SK-N-SH (cell line): ENCODE data around the gene TCF12. TPM values are rescaled to one million over a fixed set of nuclear protein-coding genes. Genes with fewer than 3 reads are reported as not detected.

Experiments used
- CTCF ChIA-PET: fragments of 300-600, 350-600 bp; formaldehyde crosslinking; extraction: SDS; loops from one replicate; lab custom pipeline; 2021; lab: Yijun Ruan, JAX
- POLR2A ChIA-PET: fragments of 350-600 bp; sonication (Branson Sonifier 250); formaldehyde crosslinking; extraction: SDS; loops from one replicate; lab custom pipeline; 2020; ENCODE audit warnings: antibody characterized with exemption, inconsistent platforms; lab: Yijun Ruan, JAX
- DNase-seq: peaks from one replicate; pipeline ENCODE4 v3.0.0; 2012
- H2AFZ ChIP-seq: fragments of 200-600 bp; sonication (generic); 2 replicates; pipeline ENCODE4 v1.8.1; 2016; ENCODE audit warnings: antibody characterized with exemption, mild to moderate bottlenecking, low read depth
- H3F3A ChIP-seq: fragments of 200-600 bp; sonication (generic); replicated peaks from 2 replicates; pipeline ENCODE3; 2016; ENCODE audit warnings: antibody characterized with exemption, mild to moderate bottlenecking; ENCODE audit not compliant: insufficient read depth
- H3K27ac ChIP-seq, 2 experiments: fragments of 200-500 bp in 1 of 2; fragments of 200-600 bp in 1 of 2; sonication (Bioruptor generic) in 1 of 2; sonication (generic), shearing (Covaris generic) in 1 of 2; 2 replicates each; pipeline versions ENCODE4 v1.5.1 to v1.6.1; 2014 to 2016; ENCODE audit warnings: low read depth in 2 of 2, inconsistent platforms in 1 of 2, low read length in 1 of 2, mild to moderate bottlenecking in 1 of 2, mixed read lengths in 1 of 2
- H3K27me3 ChIP-seq: fragments of 200-600 bp; sonication (generic), shearing (Covaris generic); 2 replicates; pipeline ENCODE4 v1.6.1; 2016; ENCODE audit warnings: mixed run types; ENCODE audit not compliant: insufficient read depth
- H3K36me3 ChIP-seq, 2 experiments: fragments of 200-500 bp in 1 of 2; fragments of 200-600 bp in 1 of 2; sonication (Bioruptor generic) in 1 of 2; sonication (generic) in 1 of 2; replicated peaks in 1 of 2; 2 replicates each; pipeline versions ENCODE3 to v1.5.1; 2014 to 2016; ENCODE audit warnings: low read length in 1 of 2, mild to moderate bottlenecking in 1 of 2; ENCODE audit not compliant: insufficient read depth in 2 of 2, control insufficient read depth in 1 of 2
- H3K4me1 ChIP-seq, 2 experiments: fragments of 200-500 bp in 1 of 2; fragments of 200-600 bp in 1 of 2; sonication (Bioruptor generic) in 1 of 2; sonication (generic), shearing (Covaris generic) in 1 of 2; 2 replicates each; pipeline versions ENCODE4 v1.5.1 to v1.6.1; 2014 to 2016; ENCODE audit warnings: low read depth in 1 of 2, low read length in 1 of 2, mixed run types in 1 of 2; ENCODE audit not compliant: insufficient read depth in 2 of 2, control insufficient read depth in 1 of 2
- H3K4me2 ChIP-seq: fragments of 200-600 bp; sonication (generic), shearing (Covaris generic); 2 replicates; pipeline ENCODE4 v1.6.1; 2017; ENCODE audit warnings: mixed run types
- H3K4me3 ChIP-seq, 2 experiments: fragments of 200-500 bp in 1 of 2; fragments of 200-600 bp in 1 of 2; sonication (Bioruptor generic) in 1 of 2; sonication (generic), shearing (Covaris generic) in 1 of 2; 2 replicates each; pipeline versions ENCODE4 v1.5.1 to v1.8.1; 2014 to 2016; ENCODE audit warnings: low read depth in 2 of 2, inconsistent platforms in 1 of 2, low read length in 1 of 2, mild to moderate bottlenecking in 1 of 2, mixed read lengths in 1 of 2, moderate library complexity in 1 of 2
- H3K79me2 ChIP-seq: fragments of 200-600 bp; sonication (generic); 2 replicates; pipeline ENCODE4 v1.8.1; 2017; ENCODE audit warnings: mild to moderate bottlenecking; ENCODE audit not compliant: insufficient read depth
- H3K9ac ChIP-seq: fragments of 200-600 bp; sonication (generic); 2 replicates; pipeline ENCODE4 v1.6.1; 2017; ENCODE audit warnings: mixed run types
- H3K9me2 ChIP-seq: fragments of 200-600 bp; sonication (generic); 2 replicates; pipeline ENCODE4 v1.6.1; 2017; ENCODE audit warnings: mixed run types
- H3K9me3 ChIP-seq: fragments of 200-600 bp; sonication (generic); 2 replicates; pipeline ENCODE4 v1.6.1; 2017; ENCODE audit warnings: mixed run types, mild to moderate bottlenecking, moderate library complexity
- H4K20me1 ChIP-seq: fragments of 200-600 bp; sonication (generic); 2 replicates; pipeline ENCODE4 v1.6.1; 2017; ENCODE audit warnings: mild to moderate bottlenecking, mixed run types; ENCODE audit not compliant: insufficient read depth
- CHD2 ChIP-seq: fragments of 150-350 bp; IDR thresholded peaks from 2 replicates; pipeline ENCODE4 v1.6.1; 2018; ENCODE audit warnings: low read length; ENCODE audit not compliant: partially characterized antibody
- ELF1 ChIP-seq: IDR thresholded peaks from 2 replicates; pipeline ENCODE4 v1.4.0; 2012
- EZH2phosphoT487 ChIP-seq: fragments of 200-600 bp; sonication (generic); IDR thresholded peaks from 2 replicates; pipeline ENCODE4 v1.6.1; 2017; ENCODE audit warnings: low read depth, mixed run types, mild to moderate bottlenecking, antibody characterized with exemption, moderate library complexity, borderline replicate concordance
- FOXM1 ChIP-seq: IDR thresholded peaks from 2 replicates; pipeline ENCODE4 v1.4.0; 2012; ENCODE audit warnings: low read depth, mild to moderate bottlenecking
- GABPA ChIP-seq: IDR thresholded peaks from 2 replicates; pipeline ENCODE4 v1.4.0; 2012; ENCODE audit warnings: low read depth, mild to moderate bottlenecking
- GATA2 ChIP-seq: sonication (generic); formaldehyde crosslinking; IDR thresholded peaks from 2 replicates; pipeline ENCODE4 v1.5.0; 2020; ENCODE audit warnings: mild to moderate bottlenecking, missing genetic modification reagents
- MAX ChIP-seq: IDR thresholded peaks from 2 replicates; pipeline ENCODE4 v1.4.0; 2012; ENCODE audit warnings: low read depth
- MEF2A ChIP-seq: IDR thresholded peaks from 2 replicates; pipeline ENCODE4 v1.4.0; 2012; ENCODE audit warnings: low read depth, borderline replicate concordance
- POLR2AphosphoS5 ChIP-seq: IDR thresholded peaks from 2 replicates; pipeline ENCODE4 v1.6.1; 2012; ENCODE audit warnings: low read depth, low read length
- RCOR1 ChIP-seq: fragments of 150-350 bp; IDR thresholded peaks from 2 replicates; pipeline ENCODE4 v1.6.1; 2017; ENCODE audit warnings: antibody characterized with exemption, low read length
- TAF1 ChIP-seq: IDR thresholded peaks from 2 replicates; pipeline ENCODE4 v1.6.1; 2012; ENCODE audit warnings: low read depth, mild to moderate bottlenecking, low read length, moderate library complexity, borderline replicate concordance
- TCF12 ChIP-seq: IDR thresholded peaks from 2 replicates; pipeline ENCODE4 v1.4.0; 2012
- YY1 ChIP-seq: IDR thresholded peaks from 2 replicates; pipeline ENCODE4 v1.4.0; 2012; ENCODE audit warnings: low read depth, mild to moderate bottlenecking
- ZBTB33 ChIP-seq: IDR thresholded peaks from 2 replicates; pipeline ENCODE4 v1.4.0; 2012; ENCODE audit warnings: low read depth, borderline replicate concordance
- polyA plus RNA-seq, 3 experiments: library from polyadenylated mRNA; depleted of rRNA; stranded (reverse); fragments of >200 nt; gene quantifications; 2 replicates each; pipeline ENCODE4 v1.2.3, GENCODE V29; 2012
- TF ChIP-seq, protein P1 (sequence below): fragments of 200-600 bp; sonication (generic); IDR thresholded peaks from 2 replicates; pipeline ENCODE4 v1.6.1; 2017; ENCODE audit warnings: antibody characterized with exemption, mild to moderate bottlenecking, moderate library complexity
- TF ChIP-seq, protein P2 (sequence below): fragments of 150-350 bp; IDR thresholded peaks from 2 replicates; pipeline ENCODE4 v1.6.1; 2017; ENCODE audit warnings: antibody characterized with exemption, low read length, low read depth, borderline replicate concordance

Gene TCF12
- polyA plus RNA-seq, 1 of the 3 experiments (the other 2 are of a cell fraction): 49.6 TPM

GRCh38 chr15:56992725-56993124 lies 74.3 kb downstream of the TCF12 start (continued):
- no peak for TF ChIP-seq ZBTB33
- no peak for TF ChIP-seq RCOR1
- TF ChIP-seq GATA2 (CRISPR knock-in tag): no peak
- no peak for TF ChIP-seq YY1
- TF ChIP-seq, all 33 proteins: peak for 0

DNA sequence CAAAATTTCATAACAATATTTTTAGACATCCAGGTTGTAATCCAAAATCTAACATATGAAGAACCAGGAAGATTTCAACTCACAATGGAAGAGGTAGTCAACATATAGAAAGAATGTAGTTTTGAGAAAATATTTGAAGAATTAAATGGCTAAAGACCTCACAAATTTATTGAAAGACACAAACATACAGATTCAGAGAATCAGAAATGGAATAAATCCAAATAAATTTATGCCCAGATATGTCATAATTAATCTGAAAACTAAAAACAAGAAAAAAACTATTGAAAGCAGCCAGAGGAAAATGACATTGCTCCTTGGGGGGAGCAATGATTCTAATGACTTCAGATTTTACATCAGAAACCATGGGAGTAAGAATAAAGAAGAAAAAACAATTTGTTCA lies 75.8 kb downstream of the TCF12 start:
- Histone ChIP-seq H3K9ac (no peak overlapping the region), H3K27me3 (no peaks in the 10 kb centered on the region), H3K36me3 (peaks cover 0 to 28% of the 10 kb centered on the region in 2 experiments), H3K4me1 (peaks cover 0 to 5% of the 10 kb centered on the region in 2 experiments; a peak in 1 of 4 replicates), H2AFZ (no peak overlapping the region), H3K4me3 (no peak overlapping the region), H3F3A (peaks cover 3% of the 10 kb centered on the region), H3K27ac (no peak overlapping the region)
- POLR2A ChIA-PET: no interaction called here
- CTCF ChIA-PET: no interaction called here
- TF ChIP-seq EZH2phosphoT487 (no peak), MAX (no peak), MEF2A (no peak), FOXM1 (no peak), YY1 (no peak)
- TF ChIP-seq, all 33 proteins: peak for 0
- H3K4me2 ChIP-seq: no peak overlapping the region
- H4K20me1 ChIP-seq: peaks cover 5% of the 10 kb centered on the region
- no peaks in the 10 kb centered on the region for H3K9me2 ChIP-seq
- no peaks in the 10 kb centered on the region for H3K9me3 ChIP-seq
- H3K79me2 ChIP-seq: peaks cover 94% of the 10 kb centered on the region
- DNase-seq: no peak

GRCh38 chr15:56996093-56996492 lies 77.6 kb downstream of the TCF12 start:
- Histone ChIP-seq H3K79me2 (peaks cover 90% of the 10 kb centered on the region), H4K20me1 (no peaks in the 10 kb centered on the region), H2AFZ (no peak overlapping the region), H3K4me2 (no peak overlapping the region), H3K36me3 (peaks cover 0 to 28% of the 10 kb centered on the region in 2 experiments), H3K27ac (no peak overlapping the region), H3K9ac (no peak overlapping the region), H3K4me3 (no peak overlapping the region), H3K9me3 (no peaks in the 10 kb centered on the region), H3K4me1 (no peaks in the 10 kb centered on the region), H3F3A (no peaks in the 10 kb centered on the region), H3K27me3 (no peaks in the 10 kb centered on the region), H3K9me2 (no peaks in the 10 kb centered on the region)
- no peak for DNase-seq
- TF ChIP-seq TCF12: no peak
- no peak for TF ChIP-seq CHD2
- TF ChIP-seq GABPA: no peak
- no peak for TF ChIP-seq ELF1
- TF ChIP-seq, protein P1, sequence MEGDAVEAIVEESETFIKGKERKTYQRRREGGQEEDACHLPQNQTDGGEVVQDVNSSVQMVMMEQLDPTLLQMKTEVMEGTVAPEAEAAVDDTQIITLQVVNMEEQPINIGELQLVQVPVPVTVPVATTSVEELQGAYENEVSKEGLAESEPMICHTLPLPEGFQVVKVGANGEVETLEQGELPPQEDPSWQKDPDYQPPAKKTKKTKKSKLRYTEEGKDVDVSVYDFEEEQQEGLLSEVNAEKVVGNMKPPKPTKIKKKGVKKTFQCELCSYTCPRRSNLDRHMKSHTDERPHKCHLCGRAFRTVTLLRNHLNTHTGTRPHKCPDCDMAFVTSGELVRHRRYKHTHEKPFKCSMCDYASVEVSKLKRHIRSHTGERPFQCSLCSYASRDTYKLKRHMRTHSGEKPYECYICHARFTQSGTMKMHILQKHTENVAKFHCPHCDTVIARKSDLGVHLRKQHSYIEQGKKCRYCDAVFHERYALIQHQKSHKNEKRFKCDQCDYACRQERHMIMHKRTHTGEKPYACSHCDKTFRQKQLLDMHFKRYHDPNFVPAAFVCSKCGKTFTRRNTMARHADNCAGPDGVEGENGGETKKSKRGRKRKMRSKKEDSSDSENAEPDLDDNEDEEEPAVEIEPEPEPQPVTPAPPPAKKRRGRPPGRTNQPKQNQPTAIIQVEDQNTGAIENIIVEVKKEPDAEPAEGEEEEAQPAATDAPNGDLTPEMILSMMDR: no peak
- no peak for TF ChIP-seq MEF2A
- TF ChIP-seq GATA2 (CRISPR knock-in tag): no peak
- no peak for TF ChIP-seq POLR2AphosphoS5
- TF ChIP-seq TAF1: no peak
- TF ChIP-seq YY1: no peak
- TF ChIP-seq, protein P2, sequence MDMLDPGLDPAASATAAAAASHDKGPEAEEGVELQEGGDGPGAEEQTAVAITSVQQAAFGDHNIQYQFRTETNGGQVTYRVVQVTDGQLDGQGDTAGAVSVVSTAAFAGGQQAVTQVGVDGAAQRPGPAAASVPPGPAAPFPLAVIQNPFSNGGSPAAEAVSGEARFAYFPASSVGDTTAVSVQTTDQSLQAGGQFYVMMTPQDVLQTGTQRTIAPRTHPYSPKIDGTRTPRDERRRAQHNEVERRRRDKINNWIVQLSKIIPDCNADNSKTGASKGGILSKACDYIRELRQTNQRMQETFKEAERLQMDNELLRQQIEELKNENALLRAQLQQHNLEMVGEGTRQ: no peak
- ChIA-PET CTCF (no interaction called here), POLR2A (no interaction called here)
